ENCODE data around the gene LRRC3.
"Not testable (repeated sequence)": the region's sequence is repeated elsewhere in the genome, so short reads cannot be mapped to it uniquely, and the experiment has no call there.

The LRRC3 gene

DNA sequence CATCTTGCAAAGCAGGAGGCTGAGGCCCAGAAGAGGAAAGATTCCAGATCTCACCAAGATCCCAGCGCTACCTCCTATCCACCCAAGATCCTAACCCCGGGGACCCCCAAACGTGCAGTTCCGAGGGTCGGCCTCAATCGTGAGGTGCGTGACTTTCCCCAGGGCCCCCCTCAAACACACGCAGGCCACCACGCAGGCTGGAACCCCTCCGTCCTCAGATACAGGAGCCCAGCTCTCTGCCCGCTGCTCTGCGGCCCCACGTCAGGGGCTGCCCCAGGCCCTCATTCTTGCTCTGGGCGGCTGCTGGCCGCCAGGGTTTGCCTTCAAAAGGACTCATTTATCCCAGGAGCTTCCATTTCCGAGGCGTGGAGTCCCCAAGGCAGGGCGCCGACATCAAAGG lies 44.8 kb downstream of the LRRC3 start:
- TF ChIP-seq, protein P1, sequence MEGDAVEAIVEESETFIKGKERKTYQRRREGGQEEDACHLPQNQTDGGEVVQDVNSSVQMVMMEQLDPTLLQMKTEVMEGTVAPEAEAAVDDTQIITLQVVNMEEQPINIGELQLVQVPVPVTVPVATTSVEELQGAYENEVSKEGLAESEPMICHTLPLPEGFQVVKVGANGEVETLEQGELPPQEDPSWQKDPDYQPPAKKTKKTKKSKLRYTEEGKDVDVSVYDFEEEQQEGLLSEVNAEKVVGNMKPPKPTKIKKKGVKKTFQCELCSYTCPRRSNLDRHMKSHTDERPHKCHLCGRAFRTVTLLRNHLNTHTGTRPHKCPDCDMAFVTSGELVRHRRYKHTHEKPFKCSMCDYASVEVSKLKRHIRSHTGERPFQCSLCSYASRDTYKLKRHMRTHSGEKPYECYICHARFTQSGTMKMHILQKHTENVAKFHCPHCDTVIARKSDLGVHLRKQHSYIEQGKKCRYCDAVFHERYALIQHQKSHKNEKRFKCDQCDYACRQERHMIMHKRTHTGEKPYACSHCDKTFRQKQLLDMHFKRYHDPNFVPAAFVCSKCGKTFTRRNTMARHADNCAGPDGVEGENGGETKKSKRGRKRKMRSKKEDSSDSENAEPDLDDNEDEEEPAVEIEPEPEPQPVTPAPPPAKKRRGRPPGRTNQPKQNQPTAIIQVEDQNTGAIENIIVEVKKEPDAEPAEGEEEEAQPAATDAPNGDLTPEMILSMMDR (IDR thresholded peaks at IDR 0.05; ENCODE audit: low read depth, low read length) = no peak
- no peak overlapping the region for H3K4me3 ChIP-seq (ENCODE audit: low read depth, low read length)

DNA sequence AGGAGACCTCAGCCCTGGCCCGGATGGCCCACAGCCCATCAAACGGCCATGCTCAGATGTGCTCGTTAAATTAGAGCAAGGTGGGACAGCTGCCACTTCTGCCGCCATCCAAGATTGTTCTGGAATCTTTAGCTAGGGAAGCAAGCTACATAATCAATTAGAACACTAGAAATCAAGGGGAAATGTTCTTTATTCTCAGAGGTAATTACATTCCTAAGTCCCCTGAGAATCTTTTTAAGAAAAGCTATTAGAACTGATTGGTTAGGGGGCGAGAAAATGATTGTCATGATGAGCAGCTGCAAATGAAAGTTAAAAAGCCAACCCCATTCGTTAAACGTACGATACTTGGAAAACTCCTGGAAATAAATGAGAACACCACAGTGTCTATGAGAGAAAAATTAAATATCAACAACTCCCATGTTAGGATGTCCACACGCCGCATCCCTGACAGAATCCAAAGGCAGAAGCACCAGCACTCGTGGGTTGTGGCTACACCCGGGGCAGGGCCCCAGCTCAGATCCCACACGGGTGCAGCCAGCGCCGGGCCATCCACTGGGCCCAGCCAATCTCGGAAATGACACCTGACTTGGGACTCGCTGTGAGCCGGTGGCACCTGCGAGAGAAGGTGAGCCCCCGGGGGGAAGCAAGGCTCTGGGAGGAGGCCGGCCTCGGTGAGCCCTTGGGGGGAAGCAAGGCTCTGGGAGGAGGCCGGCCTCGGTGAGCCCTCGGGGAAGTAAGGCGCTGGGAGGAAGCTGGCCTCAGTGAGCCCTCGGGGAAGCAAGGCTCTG lies 47.1 kb downstream of the LRRC3 start:
- TF ChIP-seq, protein P1 (IDR thresholded peaks at IDR 0.05; ENCODE audit: low read depth, low read length) = no peak
- no peak overlapping the region for H3K4me3 ChIP-seq (ENCODE audit: low read depth, low read length)

GRCh38 chr21:44503006-44503889 lies 47.9 kb downstream of the LRRC3 start:
- not testable (repeated sequence) for H3K4me3 ChIP-seq (ENCODE audit: low read depth, low read length)

GRCh38 chr21:44503901-44504399 lies 48.6 kb downstream of the LRRC3 start:
- H3K4me3 ChIP-seq (ENCODE audit: low read depth, low read length) = no peak overlapping the region
- TF ChIP-seq, protein P1 (IDR thresholded peaks at IDR 0.05; ENCODE audit: low read depth, low read length) = no peak

GRCh38 chr21:44505673-44506278 lies 50.5 kb downstream of the LRRC3 start:
- TF ChIP-seq, protein P1 (IDR thresholded peaks at IDR 0.05; ENCODE audit: low read depth, low read length) = no peak
- no peak overlapping the region for H3K4me3 ChIP-seq (ENCODE audit: low read depth, low read length)

DNA sequence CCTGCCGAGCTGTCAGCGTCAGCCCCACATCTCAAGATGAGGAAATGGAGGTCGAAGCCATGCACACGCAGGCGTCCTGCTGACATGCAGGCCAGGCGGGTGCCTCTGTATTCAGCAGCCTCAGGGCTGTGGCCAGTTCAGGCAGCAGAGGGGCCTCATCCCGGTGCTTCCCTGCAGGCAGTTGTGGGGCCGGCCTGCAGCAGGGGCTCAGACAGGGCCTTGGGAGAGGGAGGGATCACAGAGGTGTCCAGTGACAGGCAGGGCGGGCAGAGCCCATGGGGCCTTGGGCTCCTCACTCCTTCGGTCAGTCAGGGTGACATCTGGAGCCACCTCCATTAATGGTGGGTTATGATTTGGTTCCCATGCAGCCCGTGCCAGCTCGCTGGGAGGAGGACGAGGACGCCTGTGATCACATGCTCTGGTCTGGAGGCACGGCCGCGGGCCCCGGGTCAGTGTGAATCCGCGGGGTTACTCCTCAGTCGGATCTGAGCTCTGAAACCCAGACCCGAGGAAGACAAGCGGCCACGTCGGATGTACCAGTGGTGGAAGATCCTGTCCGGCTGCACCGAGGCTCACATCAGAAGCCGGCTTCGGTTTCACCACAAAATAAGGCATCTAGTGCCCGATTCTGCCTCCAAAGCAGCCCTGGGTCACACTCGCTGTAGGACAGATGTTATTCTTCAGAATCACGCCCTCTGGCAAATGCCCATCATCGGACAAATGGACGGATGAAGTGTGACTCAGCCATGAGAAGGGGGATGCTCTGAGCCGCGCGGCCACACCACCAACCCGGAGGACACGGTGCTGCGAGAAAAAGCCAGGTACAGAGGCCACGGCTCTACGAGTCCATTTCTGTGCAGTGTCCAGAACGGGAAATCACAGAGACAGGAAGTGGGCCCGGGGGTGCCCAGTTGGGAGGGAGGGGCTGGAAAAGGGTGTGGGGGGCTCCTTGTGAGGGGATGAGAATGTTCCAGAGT lies 51.3 kb downstream of the LRRC3 start:
- no peak overlapping the region for H3K4me3 ChIP-seq (ENCODE audit: low read depth, low read length)
- TF ChIP-seq, protein P1 (IDR thresholded peaks at IDR 0.05; ENCODE audit: low read depth, low read length) = no peak

All from WI38 (cell line).